ENCODE data around the gene PPP1R15A.
"Not testable (repeated sequence)": the region's sequence is repeated elsewhere in the genome, so short reads cannot be mapped to it uniquely, and the experiment has no call there.

PPP1R15A gene

DNA sequence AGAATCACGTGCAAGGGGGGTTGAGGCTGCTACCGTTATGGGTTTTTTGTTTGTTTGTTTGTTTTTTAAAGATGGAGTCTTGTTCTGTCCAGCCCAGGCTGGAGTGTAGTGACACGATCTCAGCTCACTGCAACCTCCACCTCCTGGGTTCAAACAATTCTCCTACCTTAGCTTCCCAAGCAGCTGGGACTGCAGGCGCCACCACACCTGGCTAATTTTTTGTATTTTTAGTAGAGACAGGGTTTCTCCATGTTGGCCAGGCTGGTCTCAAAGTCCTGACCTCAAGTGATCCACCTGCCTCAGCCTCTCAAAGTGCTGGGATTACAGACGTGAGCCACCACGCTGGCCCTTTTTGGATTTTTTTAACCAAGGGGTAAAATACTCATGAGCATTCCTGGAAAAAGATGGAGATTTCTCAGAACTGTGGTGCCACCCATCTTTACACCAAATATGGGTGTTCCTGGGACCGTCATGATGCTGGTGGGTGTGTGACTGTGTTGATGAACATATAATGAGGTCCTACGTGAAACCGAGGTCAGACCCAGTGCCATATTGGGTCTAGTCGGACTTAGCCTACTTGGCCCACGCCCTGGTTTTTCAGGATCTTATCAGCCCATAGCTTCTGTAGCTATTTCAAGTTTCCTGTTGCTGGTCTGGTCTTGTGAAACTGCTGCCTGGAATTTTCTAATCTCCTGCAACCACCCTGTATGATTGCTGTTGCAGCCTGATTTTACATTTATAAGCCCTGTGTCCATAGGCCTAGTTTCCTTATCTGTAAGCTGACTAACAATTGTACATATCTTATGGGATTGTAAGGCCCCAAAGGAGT, 6.2 kb downstream of the PPP1R15A start:
- DNase-seq = no peak
- in situ Hi-C loops (cut with MboI; ENCODE audit: low pct_unique_long_range_greater_than_20kb, low sequenced_read_pairs) = no loop called here

DNA sequence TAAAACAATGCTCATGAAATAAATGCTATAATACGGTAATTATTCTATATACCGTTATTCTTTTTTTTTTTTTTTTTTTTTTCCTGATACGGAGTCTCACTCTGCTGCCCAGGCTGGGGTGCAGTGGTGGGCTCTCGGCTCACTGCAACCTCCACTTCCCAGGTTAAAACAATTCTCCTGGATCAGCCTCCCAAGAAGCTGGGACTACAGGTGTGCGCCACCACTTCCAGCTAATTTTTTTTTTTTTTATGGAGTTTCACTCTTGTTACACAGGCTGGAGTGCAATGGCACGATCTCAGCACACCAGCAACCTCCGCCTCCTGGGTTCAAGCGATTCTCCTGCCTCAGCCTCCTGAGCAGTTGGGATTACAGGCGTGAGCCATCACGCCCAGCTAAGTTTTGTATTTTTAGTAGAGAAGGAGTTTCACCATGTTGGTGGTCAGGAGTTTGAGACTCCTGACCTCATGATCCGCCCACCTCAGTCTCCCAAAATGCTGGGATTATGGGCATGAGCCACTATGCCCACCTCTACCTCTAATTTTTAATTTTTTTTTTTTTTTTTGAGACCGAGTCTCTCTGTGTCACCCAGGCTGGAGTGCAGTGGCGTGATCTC, 6.9 kb downstream of the PPP1R15A start:
- no peak for DNase-seq
- in situ Hi-C loops (cut with MboI; ENCODE audit: low pct_unique_long_range_greater_than_20kb, low sequenced_read_pairs) = no loop called here

DNA sequence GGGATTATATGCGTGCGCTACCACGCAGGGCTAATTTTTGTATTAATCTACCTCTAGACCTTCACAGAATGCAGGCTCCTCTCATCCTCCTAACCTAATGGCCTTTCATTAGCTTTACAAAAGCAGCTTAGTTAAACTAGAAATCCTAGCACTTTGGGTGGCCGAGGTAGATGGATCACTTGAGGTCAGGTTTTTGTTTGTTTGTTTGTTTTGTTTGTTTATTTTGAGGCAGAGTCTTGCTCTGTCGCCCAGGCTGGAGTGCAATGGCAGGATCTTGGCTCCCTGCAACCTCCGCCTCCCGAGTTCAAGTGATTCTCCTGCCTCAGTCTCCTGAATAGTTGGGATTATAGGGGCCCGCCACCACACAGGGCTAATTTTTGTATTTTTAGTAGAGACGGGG, 7.5 kb downstream of the PPP1R15A start:
- in situ Hi-C loops (cut with MboI; ENCODE audit: low pct_unique_long_range_greater_than_20kb, low sequenced_read_pairs); DNase-seq: not testable (repeated sequence)

DNA sequence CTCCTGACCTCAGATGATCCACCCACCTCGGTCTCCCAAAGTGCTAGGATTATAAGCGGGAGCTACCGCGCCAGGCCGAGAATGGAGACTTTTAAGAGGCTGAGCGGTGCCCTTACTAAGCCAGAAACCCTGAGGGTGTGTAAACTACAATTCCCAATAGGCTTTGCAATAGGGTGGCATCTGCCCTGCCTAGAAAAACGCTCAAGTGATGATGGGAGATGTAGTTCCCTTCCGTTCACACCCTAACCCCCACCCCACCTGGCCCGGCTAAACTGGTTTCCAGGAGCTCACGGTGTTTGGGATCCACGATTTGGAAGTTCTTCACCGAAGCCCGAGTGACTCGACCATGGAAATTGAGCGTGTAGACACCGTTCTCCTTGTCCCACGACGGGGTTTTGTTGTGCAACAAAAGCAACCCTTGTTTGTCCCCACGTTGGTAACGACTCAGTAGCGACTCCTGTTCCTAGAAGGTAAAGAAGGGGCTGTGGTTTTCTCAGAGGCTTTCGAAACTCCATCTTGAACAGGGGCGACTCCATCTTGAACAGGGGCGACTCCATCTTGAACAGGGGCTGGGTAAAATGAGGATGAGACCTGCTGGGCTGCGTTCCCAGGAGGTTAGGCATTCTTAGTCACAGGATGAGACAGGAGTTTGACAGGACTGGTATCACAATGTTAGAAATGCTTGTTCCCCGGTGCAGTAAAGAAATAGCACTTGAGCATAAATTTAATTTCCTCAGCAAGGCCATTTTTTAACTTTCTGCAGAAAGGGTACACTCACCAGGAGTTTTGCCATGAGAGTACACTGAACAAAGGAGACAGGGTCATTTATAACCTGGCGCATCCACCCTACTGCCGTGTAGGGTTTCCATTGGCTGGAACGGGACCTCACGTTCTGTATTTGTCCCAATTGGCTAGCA, 9.8 kb downstream of the PPP1R15A start:
- in situ Hi-C loops (cut with MboI; ENCODE audit: low pct_unique_long_range_greater_than_20kb, low sequenced_read_pairs) = no loop called here

DNA sequence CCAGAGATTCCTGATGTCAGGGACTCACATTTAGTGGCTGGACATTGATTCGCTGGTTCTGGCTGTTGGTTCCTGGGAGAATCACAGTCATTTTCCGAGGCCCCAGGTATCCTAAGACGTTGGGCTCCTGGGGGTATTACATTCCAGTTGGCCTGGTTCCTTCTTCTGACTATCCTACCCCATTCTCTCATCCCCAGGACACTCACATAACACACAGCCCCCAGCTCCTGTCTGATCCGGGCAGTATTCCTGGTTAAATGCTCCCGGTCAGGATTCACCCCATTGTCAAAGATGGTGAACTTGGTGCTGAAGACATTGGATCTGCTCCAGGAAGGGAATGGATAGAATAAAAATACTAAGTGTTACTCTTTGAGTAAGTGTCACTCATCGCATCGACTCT, 11.5 kb downstream of the PPP1R15A start:
- no peak for DNase-seq
- in situ Hi-C loops (cut with MboI; ENCODE audit: low pct_unique_long_range_greater_than_20kb, low sequenced_read_pairs) = no loop called here

More for the DNA sequence above, 9.8 kb downstream of the PPP1R15A start:
- DNase-seq = no peak

DNA sequence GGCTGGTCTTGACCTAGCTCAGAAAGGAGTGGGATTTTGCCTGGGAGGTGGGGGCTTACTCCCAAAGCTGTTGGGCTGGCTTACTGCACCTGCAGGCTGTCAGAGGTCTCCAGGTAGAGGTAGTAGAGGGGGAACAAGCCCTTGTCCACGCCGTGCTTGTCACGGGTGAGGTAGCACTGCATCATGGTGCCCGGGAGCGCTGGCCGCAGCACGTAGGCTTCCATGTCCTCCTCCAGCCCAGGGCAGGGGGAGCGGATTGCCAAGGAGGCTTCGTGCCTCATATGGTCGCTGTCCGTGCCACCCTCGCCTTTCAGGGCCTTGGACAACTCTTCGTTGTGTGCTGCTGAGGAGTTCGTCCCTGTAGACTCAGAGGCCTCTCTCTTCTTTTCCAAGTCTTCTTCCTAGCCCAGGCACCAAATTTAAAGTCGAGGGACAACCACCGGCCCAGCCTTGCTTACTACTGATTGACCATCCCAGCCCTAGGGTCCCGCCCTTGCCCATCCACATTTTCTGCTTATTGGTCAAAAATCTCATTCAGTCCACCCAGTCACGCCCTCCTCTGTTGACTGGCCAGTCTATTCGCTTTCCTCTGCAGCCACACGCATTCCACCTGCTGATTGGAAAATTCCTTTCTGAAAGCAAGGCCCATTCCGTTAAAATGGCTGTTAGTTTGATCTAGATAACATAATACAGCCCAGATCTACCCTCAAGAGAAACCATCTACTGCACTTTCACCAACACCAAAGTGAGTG, 15.8 kb downstream of the PPP1R15A start:
- DNase-seq = no peak
- in situ Hi-C loops (cut with MboI; ENCODE audit: low pct_unique_long_range_greater_than_20kb, low sequenced_read_pairs) = no loop called here

DNA sequence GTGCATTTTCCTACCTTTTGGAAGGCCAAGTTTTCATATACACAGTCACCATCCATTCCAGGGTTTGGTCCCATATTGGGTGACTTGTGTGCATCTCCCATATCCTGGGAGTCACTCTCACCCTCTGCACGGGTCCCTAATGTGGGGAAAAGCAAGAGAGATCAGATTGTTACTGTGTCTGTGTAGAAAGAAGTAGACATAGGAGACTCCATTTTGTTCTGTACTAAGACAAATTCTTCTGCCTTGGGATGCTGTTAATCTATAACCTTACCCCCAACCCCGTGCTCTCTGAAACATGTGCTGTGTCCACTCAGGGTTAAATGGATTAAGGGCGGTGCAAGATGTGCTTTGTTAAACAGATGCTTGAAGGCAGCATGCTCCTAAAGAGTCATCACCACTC, 17.3 kb downstream of the PPP1R15A start:
- in situ Hi-C loops (cut with MboI; ENCODE audit: low pct_unique_long_range_greater_than_20kb, low sequenced_read_pairs); DNase-seq: not testable (repeated sequence)

DNA sequence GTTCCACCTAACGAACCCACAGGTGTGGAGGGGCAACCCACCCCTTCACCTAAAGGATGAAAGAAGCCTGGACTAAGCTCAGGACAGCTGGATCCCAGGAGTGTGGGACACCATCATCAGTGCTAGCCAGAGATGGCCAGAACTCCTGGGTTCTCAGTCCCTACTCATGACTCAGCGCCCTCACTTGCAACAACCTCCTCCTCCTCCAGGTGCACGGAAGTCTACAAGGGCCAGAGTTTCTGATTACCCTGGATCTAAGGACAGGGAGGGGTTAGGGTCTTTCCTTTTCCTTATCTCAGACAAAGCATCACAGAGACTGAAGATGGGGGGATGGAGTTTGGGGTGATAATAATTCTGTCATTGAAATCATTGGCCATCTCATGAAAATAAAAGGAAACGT, 18.3 kb downstream of the PPP1R15A start:
- DNase-seq = no peak
- in situ Hi-C loops (cut with MboI; ENCODE audit: low pct_unique_long_range_greater_than_20kb, low sequenced_read_pairs) = no loop called here

DNA sequence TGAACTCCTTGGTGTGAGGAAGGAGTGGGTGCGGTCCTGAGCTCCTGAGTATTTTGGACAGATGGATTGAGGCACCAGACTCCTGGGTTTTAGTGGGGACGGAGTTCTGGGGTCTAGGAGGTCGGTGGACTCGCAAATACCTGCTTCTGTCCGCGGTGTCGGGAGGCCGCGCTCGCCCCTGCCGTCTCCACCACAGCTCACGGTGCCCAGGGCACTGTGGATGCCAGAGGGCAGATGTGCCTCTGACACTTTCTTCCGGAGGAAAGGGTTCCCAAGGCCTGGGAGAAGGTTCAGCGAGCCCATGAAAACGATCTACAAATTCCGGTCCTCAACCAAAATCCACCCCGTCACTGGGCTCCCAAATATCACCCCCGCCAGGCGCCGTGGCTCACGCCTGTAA, 23.0 kb downstream of the PPP1R15A start:
- DNase-seq = no peak
- in situ Hi-C loops (cut with MboI; ENCODE audit: low pct_unique_long_range_greater_than_20kb, low sequenced_read_pairs) = no loop called here

DNA sequence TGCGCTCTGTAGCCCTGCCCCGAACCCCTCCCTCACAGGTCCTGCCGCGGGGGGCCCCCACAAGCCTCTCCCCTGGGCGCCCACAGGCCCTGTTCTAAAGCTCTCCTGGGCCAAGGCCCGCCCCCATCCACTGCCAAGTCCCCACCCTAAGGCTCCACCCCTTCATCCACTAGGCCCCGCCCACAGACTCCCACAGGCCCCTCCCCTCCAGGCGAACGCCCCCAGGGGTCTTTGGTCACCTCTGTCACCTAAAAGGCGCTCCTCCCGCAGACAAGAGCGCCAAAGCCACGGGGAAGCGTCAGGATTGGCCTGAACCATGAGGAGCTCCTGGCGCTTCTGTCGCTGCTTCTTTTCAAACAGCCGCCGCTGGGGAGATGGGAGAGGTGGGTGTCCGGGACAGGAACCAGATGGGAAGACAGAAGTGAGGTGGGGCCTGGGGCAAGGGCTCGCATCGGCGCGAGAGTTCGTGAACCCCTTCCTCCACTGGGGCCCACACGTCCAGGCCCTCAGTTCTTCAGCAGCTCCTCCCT, 24.0 kb downstream of the PPP1R15A start:
- no peak for DNase-seq
- in situ Hi-C loops (cut with MboI; ENCODE audit: low pct_unique_long_range_greater_than_20kb, low sequenced_read_pairs) = no loop called here

DNA sequence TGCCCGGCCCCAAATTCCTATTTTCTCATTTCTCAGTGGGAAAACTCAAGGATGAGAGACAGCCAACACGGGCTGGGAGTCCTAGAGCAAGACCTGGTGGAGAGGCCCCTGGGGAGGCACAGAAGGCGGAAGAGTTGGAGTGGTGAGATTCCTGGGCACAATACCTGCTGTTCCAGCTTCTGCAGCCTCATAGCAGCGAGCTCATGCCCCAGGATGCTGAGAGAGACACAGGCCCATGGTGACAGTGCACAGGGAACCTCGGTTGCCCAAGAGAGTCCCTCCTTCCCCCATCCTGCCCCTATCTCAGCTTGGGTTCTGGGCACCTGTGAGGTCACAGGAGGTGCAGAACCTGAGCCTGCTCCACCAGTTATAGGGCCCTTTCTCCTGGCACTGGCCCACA, 25.0 kb downstream of the PPP1R15A start:
- no peak for DNase-seq
- in situ Hi-C loops (cut with MboI; ENCODE audit: low pct_unique_long_range_greater_than_20kb, low sequenced_read_pairs) = no loop called here

DNA sequence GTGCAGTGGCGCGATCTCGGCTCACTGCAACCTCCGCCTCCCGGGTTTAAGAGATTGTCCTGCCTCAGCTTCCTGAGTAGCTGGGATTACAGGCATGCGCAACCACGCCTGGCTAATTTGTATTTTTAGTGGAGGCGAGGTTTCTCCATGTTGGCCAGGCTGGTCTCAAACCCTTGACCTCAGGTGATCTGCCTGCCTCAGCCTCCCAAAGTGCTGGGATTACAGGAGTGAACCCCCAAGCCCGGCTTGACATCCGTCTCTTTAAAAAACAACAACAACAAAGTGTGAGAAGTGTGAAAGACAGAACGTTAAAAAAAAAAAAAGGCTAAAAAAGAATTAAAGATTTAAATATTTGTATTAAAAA, 27.1 kb downstream of the PPP1R15A start:
- in situ Hi-C loops (cut with MboI; ENCODE audit: low pct_unique_long_range_greater_than_20kb, low sequenced_read_pairs); DNase-seq: not testable (repeated sequence)

DNA sequence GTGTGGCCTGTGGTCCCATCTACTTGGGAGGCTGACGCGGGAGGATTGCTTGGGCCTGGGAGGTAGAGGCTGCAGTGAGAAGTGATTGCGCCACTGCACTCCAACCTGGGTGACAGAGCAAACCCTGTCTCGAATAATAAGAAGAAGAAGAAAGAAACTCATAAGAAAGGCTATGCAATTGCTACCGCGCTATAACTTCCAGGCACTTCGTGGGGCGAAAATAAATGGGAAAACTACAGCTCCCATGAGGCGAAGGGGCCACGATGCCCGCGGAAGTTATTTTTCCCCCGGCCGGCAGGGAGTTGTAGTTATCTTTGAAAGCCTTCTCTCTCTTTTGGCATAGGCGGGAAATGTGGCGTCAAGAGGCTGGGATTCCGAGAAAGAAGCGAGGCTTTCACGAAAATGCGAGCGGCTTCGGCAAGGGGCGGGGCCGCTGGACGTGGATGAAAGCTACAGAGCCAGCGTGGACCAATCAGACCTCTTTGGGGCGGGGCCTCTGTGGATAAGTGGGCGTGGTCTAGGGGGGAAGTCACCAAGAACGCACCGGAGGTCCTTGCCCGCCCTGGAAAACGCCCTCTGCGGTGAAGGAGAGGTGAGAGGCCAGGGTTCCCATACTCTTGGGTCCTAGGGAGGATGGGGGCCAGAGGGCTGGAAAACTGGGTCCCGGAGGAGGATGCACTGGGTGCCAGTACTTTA, 27.7 kb downstream of the PPP1R15A start, which contains the start of gene NUCB1:
NUCB1 (plus strand) TSS at position 532 of the 696 bp plus-strand sequence. CDS start 485 bp downstream, outside the sequence.
- DNase-seq = peak; percentile 100
- in situ Hi-C loops (cut with MboI; ENCODE audit: low pct_unique_long_range_greater_than_20kb, low sequenced_read_pairs) = no loop called here

DNA sequence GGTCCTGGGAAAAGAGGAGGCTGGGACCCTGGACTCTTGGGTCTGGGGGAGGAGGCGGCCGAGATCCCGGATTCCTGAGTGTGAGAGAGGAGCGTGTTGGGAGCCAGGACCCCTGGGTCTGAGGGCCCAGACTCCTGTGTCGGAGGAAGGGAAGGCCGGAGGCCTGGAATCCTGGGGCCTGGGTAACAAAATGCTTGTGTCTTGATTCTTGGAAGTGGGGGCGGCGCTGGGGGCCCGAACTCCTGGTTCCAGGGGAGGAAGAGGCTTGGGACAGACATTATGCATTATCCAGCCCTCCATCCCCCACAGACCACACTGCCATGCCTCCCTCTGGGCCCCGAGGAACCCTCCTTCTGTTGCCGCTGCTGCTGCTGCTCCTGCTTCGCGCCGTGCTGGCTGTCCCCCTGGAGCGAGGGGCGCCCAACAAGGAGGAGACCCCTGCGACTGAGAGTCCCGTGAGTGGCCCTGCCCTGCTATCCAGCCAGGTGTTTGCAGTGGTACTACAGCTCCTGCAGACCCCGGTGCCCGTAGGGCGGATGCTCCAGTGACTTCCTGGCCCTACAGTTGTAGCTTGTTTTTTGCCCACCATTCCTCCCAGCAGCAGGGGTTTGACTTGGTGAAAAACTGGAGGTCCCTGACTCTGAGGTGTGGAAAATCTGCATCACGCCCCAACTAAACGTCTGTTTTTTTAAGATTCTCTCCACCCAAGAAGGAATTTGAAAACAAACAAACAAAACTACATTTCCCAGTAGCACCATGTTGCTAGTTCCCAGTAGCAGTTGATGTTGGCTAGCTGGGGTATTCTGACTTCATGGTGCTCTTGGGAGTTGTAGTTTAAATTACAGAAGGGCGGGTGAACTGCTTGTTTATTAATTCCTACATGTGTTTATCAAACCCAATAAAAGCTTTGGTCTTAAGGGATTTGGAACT, 28.5 kb downstream of the PPP1R15A start:
- peak; percentile 65 for DNase-seq
- in situ Hi-C loops (cut with MboI; ENCODE audit: low pct_unique_long_range_greater_than_20kb, low sequenced_read_pairs) = no loop called here

DNA sequence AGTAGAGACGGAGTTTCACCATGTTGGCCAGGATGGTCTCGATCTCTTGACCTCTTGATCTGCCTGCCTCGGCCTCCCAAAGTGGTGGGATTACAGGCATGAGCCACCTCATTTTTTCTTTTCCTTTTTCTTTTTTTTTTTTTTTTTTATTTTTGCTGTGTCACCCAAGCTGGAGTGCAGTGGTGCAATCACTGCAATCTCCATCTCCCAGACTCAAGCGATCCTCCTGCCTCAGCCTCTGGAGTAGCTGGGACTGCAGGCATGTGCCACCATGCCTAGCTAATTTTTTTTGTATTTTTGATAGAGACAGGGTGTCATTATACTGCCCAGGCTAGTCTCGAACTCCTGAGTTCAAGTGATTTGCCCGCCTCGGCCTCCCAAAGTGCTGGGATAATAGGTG, 30.1 kb downstream of the PPP1R15A start:
- in situ Hi-C loops (cut with MboI; ENCODE audit: low pct_unique_long_range_greater_than_20kb, low sequenced_read_pairs) = not testable (repeated sequence)

DNA sequence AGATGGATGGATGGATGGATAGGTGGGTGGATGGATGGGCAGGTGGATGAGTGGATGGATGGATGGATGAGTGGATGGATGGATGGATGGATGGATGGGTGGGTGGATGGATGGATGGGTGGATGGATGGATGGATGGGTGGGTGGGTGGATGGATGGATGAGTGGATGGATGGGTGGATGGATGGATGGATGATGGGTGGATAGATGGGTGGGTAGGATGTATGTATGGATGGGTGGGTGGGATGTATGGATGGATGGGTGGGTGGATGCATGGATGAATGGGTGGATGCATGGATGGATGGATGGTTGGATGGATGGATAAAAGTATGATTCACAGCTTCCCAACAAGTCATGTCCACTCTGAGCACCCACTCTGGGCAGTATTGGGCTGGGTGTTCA, 31.6 kb downstream of the PPP1R15A start:
- in situ Hi-C loops (cut with MboI; ENCODE audit: low pct_unique_long_range_greater_than_20kb, low sequenced_read_pairs); DNase-seq: not testable (repeated sequence)

More for the DNA sequence above, 30.1 kb downstream of the PPP1R15A start:
- not testable (repeated sequence) for DNase-seq

DNA sequence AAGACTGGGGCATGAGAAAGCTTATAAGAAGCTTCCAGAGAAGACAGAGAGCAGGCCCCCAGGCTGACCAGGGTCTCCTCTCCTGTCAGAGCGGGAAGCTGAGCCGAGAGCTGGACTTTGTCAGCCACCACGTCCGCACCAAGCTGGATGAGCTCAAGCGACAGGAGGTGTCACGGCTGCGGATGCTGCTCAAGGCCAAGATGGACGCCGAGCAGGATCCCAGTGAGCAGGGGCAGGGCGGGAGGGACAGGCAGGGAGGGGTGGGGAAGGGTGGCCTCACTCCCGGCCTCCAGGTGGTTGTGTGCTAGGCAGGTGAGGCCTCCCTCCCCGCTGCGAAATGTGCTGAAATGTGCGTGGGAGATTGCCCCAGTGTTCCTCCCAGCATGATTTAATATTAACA, 33.4 kb downstream of the PPP1R15A start:
- in situ Hi-C loops (cut with MboI; ENCODE audit: low pct_unique_long_range_greater_than_20kb, low sequenced_read_pairs) = no loop called here
- DNase-seq = no peak
